Measurements from ENCODE around the gene CNTN6.

CNTN6 gene

DNA sequence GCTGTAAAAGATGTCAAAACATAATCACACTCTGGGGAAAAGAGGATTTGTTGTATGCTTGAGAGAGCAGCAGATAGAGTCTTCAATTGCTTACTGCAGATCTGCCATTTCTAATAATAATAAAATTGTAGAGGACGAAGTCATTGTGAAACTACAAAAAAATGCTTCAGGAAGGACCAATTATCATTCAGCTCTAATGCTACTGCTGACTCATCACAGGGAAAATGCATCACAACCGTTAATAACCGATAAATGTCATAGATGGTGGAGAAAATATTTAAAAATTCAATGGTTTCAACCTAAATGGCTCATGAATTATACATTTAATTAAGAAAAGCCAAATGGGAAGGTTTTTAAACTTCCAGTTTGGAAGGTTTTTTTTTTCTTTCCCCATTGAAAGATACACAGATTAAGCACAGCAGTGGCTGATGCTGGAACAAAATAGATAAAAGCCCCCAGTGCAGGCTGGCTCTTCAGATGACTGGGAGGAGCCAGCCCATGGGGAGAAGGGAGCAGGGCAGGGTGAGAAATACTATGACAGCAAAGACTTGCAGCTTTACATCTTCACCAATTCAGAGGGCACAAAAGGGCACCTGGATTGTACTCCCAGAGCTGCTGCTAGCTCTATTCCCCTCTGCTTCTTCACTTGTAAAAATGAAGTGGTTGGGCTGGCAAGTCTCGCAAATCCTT, 196.1 kb downstream of the CNTN6 start:
- no peaks in the 10 kb centered on the region for H3K4me1 Mint-ChIP-seq
- H3K27me3 Mint-ChIP-seq: peaks cover 13% of the 10 kb centered on the region
- no peaks in the 10 kb centered on the region for H3K36me3 Mint-ChIP-seq
- H3K27ac Mint-ChIP-seq: no peak overlapping the region
- no peak for ATAC-seq
- H3K9me3 Mint-ChIP-seq: no peaks in the 10 kb centered on the region
- H3K4me3 Mint-ChIP-seq: no peak overlapping the region

DNA sequence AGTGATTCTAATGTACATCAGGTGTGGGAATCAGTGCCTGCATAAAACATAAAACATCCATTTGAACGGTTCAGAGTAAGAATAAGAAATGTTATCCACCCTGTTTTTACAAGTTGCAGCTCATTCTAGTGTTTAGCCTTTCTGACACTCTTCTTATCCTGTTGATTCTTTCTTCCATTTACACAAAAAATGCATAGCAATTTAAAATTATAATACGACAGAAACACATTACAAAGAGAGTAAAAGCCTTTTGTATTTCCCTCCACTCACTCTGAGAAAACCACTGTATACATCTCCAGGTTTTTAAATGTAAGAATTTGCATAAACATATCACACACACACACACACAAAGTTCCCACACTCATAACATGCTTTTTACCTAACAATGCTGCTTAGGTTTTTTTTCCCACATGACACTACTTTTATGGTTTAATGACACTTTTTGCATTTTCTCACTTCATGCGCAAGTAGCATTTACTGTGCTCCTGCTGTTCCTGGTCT, 199.8 kb downstream of the CNTN6 start:
- no peak for ATAC-seq
- H3K27ac Mint-ChIP-seq: no peak overlapping the region
- H3K36me3 Mint-ChIP-seq: no peaks in the 10 kb centered on the region

DNA sequence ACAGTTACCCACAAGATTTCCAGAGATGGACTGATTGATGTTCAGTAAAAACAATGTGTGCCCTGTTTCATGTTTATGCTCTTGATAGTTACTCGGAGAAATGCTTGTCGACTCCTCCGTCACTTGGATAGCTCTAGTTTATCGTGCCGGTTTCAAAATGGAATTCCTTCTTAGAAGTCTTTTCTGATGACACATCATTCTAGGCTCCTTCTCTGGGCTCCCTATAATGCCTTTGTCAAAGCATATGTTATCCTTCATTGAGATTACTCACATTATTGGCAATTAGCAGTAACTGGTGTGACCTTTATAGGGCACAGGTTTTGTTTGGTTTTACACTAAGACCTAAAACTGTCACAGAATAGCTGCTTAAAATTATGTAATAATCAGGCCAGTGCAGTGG, 201.8 kb downstream of the CNTN6 start:
- Mint-ChIP-seq H3K27ac (no peak overlapping the region), H3K27me3 (peaks cover 14% of the 10 kb centered on the region), H3K9me3 (no peaks in the 10 kb centered on the region), H3K36me3 (no peaks in the 10 kb centered on the region), H3K4me3 (no peak overlapping the region), H3K4me1 (no peaks in the 10 kb centered on the region)
- no peak for ATAC-seq

More for the DNA sequence above, 199.8 kb downstream of the CNTN6 start:
- no peaks in the 10 kb centered on the region for H3K4me1 Mint-ChIP-seq
- peaks cover 14% of the 10 kb centered on the region for H3K27me3 Mint-ChIP-seq
- no peak overlapping the region for H3K4me3 Mint-ChIP-seq
- no peaks in the 10 kb centered on the region for H3K9me3 Mint-ChIP-seq

DNA sequence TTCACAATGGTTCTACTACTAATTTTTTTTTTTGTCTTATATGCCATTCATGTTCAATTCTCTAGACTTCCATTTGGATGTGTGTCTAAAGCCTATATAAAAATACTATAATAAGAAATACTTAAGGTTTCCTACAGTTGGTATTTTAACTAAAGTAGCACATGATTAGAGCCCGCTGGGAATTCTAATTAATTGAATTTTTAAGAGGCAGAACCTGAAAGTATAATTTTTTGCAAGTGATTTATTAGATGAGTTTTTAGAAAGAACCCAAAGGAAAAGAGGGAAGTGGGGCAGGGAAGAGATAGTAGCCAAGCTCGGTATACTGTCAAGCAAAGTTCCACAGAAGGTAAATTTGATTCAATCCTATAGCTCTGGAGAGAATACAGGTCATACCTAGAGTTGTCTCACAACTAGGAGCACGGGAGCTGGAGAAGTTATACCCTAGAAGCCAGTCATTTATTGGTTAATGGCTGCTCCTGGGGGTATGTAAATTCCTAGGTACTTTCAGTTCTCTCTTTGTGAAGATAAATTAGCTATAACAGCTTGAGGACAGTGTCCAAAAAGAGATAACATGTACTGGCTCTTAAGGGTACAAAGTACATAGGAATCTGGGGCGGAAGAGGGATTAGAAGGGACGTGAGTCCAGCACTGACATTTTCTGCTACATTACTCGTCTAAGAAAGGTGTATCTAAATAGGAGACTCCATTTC, 225.6 kb downstream of the CNTN6 start:
- peak; percentile 34 for ATAC-seq
- Mint-ChIP-seq H3K4me3 (no peak overlapping the region), H3K36me3 (no peaks in the 10 kb centered on the region), H3K27ac (no peak overlapping the region), H3K9me3 (peaks cover 4% of the 10 kb centered on the region), H3K27me3 (no peaks in the 10 kb centered on the region), H3K4me1 (peaks cover 17% of the 10 kb centered on the region)

DNA sequence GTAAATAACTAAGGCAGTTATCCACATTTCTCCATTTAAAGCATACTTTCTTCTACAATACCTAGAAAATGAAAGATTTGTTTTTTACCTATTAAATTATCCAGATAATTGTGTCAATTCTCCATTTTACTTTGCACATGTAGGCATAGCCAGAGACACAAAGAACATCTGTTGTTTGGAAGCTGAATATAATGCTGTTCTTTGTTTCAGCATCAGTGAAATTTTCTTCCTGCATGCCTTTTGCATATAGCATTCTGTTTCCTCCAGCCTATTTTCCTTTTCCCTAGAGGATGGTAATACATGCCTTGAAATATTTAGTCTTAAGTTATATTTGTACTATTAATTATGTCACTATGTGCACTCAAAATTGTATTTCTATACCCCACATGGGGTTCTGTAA, 233.7 kb downstream of the CNTN6 start:
- no peaks in the 10 kb centered on the region for H3K27me3 Mint-ChIP-seq
- no peak overlapping the region for H3K4me3 Mint-ChIP-seq
- no peak for ATAC-seq
- H3K36me3 Mint-ChIP-seq: no peaks in the 10 kb centered on the region
- H3K27ac Mint-ChIP-seq: no peak overlapping the region
- no peaks in the 10 kb centered on the region for H3K4me1 Mint-ChIP-seq
- H3K9me3 Mint-ChIP-seq: no peaks in the 10 kb centered on the region

DNA sequence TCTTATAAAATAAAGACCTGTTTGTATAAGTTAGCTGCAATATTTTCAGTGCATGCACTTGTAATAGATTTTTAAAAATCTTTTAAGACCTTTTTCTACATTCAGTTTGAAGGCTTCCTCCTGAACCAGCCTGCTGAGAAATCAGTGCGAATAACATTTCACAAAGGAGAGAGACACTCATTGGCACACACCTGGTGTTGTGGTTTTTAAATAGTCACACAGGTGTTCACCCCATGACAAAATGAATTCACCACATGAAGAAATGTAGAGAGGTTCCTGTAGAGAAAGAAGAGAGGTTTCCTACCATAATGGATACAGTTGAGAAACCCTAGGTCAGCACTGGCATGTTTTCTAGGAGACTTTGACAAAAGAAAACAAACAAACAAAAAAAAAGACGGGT, 237.3 kb downstream of the CNTN6 start:
- H3K36me3 Mint-ChIP-seq: no peaks in the 10 kb centered on the region
- H3K27me3 Mint-ChIP-seq: no peaks in the 10 kb centered on the region
- H3K4me1 Mint-ChIP-seq: peaks cover 6% of the 10 kb centered on the region
- no peak overlapping the region for H3K4me3 Mint-ChIP-seq
- H3K9me3 Mint-ChIP-seq: no peaks in the 10 kb centered on the region
- no peak overlapping the region for H3K27ac Mint-ChIP-seq
- no peak for ATAC-seq

DNA sequence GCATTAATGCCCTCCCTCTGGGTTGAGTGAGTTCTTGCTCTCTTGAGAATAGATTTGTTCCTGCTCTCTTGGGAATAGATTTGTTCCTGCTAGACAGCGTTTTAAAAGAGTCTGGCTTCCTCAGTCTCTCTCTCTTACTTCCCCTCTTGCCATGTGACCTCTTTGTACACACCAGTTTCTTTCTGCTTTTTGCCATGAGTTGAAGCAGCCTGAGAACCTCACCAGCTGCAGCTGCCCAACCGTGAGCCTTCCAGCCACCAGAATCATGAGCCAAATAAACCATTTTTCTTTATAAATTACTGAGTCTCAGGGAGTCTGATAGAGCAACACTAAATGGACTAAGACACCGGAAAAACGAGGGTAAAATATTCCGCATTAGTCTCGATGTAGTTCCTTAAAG, 253.6 kb downstream of the CNTN6 start:
- ATAC-seq: no peak
- Mint-ChIP-seq H3K4me3 (no peak overlapping the region), H3K4me1 (peaks cover 6% of the 10 kb centered on the region), H3K27ac (no peak overlapping the region), H3K27me3 (no peaks in the 10 kb centered on the region), H3K36me3 (no peaks in the 10 kb centered on the region), H3K9me3 (no peaks in the 10 kb centered on the region)

DNA sequence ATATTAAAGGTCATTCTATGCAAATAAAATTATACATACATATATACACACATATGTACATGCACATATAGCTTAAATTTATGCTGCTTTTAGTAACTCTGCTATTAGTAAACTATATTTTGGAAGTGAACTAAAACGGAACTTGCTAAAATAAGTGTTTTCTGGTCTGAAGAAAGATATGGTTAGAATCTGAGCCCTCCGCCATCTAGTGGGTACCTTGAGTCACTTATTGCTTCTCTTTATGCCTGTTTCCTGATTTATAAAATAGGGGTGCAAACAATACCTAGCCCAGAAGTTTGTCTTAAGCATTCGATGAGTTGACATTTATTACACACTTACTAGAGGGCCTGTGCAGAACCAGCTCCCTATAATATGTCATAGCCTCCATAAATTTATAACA, 255.7 kb downstream of the CNTN6 start:
- no peaks in the 10 kb centered on the region for H3K27me3 Mint-ChIP-seq
- no peak for ATAC-seq
- no peaks in the 10 kb centered on the region for H3K9me3 Mint-ChIP-seq
- H3K27ac Mint-ChIP-seq: no peak overlapping the region
- no peaks in the 10 kb centered on the region for H3K36me3 Mint-ChIP-seq
- peaks cover 6% of the 10 kb centered on the region for H3K4me1 Mint-ChIP-seq
- H3K4me3 Mint-ChIP-seq: no peak overlapping the region

DNA sequence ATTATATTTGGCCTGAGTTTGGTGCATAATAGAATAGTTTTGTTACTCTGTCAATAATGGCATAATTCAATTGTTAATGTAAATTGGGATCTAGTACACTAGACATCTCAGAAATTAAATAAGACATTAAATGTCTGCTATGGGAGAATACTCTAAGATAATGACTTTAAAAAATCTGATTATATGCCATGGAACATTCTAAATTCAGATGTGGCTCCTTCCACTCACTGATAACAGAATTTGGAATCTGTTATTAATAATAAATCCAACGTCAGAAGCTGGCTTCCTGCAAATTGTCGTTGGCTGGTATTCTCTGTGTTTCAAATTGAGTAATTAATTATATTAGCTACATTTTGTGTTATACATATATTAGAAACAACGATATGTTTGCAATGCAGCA, 258.1 kb downstream of the CNTN6 start:
- H3K27ac Mint-ChIP-seq: no peak overlapping the region
- H3K4me1 Mint-ChIP-seq: peaks cover 6% of the 10 kb centered on the region
- no peaks in the 10 kb centered on the region for H3K9me3 Mint-ChIP-seq
- no peaks in the 10 kb centered on the region for H3K27me3 Mint-ChIP-seq
- no peak overlapping the region for H3K4me3 Mint-ChIP-seq
- ATAC-seq: no peak
- H3K36me3 Mint-ChIP-seq: no peaks in the 10 kb centered on the region

DNA sequence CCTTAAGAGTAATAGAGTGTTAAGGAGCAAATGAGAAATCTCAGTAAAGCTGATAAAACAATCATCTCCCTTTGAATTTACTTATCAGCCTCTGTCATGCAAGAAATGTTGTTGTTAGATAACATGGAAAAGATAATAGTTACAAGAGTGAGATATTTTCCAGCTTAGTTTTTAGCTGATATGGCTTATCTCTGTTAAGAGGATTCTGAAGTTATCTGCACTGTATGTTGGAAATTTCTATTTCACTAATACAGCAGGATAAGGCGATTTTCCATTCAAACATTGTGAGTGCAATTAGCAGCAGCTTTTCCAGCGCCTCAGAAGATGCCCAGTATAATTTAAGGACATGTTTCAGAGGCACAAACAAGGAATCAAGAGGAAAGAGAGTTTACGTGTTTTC, 262.9 kb downstream of the CNTN6 start:
- H3K4me1 Mint-ChIP-seq: no peaks in the 10 kb centered on the region
- ATAC-seq: no peak

DNA sequence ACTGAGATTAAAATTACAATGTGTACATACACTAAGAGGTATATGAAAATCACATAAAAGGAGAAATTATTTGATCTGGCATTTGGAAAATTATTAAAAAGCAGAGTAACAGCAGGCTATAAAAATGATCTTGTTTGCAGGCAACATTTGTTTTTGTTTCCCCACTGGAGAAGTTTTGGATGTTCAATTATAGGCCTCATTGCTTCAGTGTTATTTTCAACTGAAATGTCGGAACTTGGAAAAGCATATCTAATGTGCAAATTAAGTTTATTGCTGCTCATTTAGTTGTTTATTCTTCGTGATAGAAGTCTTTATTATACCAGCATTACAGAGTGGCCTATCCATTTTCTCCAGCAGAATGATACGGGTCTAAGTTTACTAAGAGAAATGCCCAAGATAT, 263.3 kb downstream of the CNTN6 start:
- no peak for ATAC-seq
- Mint-ChIP-seq H3K36me3 (no peaks in the 10 kb centered on the region), H3K9me3 (no peaks in the 10 kb centered on the region), H3K4me3 (no peak overlapping the region), H3K4me1 (no peaks in the 10 kb centered on the region), H3K27me3 (peaks cover 10% of the 10 kb centered on the region), H3K27ac (no peak overlapping the region)

More for the DNA sequence above, 262.9 kb downstream of the CNTN6 start:
- H3K36me3 Mint-ChIP-seq: no peaks in the 10 kb centered on the region
- no peak overlapping the region for H3K4me3 Mint-ChIP-seq
- peaks cover 5% of the 10 kb centered on the region for H3K27me3 Mint-ChIP-seq
- no peaks in the 10 kb centered on the region for H3K9me3 Mint-ChIP-seq
- H3K27ac Mint-ChIP-seq: no peak overlapping the region

DNA sequence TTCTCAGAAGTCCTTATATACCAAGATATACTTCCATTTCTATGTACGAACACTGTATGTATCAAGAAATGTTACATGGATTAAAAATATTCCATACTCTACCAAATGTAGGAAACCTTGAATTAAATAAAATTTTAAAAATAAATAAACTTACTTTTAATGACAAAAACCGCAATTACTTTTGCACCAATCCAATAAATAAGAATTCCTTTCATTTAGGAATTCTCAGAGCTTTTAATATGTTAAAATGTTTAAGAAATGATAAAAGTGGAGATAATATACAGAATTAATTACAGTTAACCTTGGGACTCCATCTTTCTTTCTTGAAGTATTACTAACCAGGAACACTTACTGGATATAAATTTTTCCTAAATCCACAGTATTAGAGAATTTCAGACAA, 272.7 kb downstream of the CNTN6 start:
- Mint-ChIP-seq H3K36me3 (no peaks in the 10 kb centered on the region), H3K4me1 (no peaks in the 10 kb centered on the region), H3K9me3 (no peaks in the 10 kb centered on the region), H3K4me3 (no peak overlapping the region), H3K27ac (no peak overlapping the region), H3K27me3 (peaks cover 9% of the 10 kb centered on the region)
- ATAC-seq: no peak

DNA sequence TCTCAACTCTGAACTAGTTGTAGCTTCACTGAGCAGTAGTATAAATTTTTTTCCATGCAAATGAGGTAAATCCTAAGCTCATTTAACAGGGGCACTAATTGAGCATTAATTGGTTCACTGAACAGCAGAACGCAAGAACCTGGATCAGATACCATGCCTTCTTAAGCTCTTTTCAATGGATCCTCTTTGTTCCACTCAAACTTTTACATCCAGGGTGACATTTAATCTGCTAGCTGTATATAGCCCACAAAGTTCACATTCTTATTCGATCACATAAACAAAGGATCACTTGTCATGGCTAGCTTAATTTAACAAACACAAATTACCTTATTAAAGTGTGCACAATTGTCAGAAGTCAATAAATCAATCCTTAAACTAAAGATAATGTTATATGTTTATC, 281.6 kb downstream of the CNTN6 start:
- no peak for ATAC-seq
- H3K36me3 Mint-ChIP-seq: no peaks in the 10 kb centered on the region
- no peaks in the 10 kb centered on the region for H3K4me1 Mint-ChIP-seq
- no peak overlapping the region for H3K27ac Mint-ChIP-seq
- no peaks in the 10 kb centered on the region for H3K9me3 Mint-ChIP-seq
- no peak overlapping the region for H3K4me3 Mint-ChIP-seq
- H3K27me3 Mint-ChIP-seq: no peaks in the 10 kb centered on the region

DNA sequence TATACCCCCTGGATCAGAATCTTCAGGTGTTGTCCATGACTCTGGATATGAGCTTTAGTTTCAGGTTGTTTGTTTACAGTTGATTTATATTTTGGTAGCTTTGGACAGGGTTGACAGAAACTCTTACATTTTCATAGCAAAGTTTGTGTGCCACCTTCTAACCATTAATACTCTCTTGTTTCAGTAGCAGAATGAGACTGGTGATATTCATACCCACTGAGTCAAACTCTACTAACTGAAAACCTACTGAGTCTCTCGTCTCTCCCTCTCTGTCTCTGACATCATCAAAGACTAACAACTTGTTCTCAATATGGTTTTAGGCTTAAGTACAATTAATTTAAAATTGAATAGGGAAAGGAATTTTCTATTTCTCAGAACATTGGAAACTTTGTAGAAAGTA, 282.3 kb downstream of the CNTN6 start:
- no peak for ATAC-seq
- Mint-ChIP-seq H3K9me3 (no peaks in the 10 kb centered on the region), H3K27me3 (no peaks in the 10 kb centered on the region), H3K36me3 (no peaks in the 10 kb centered on the region), H3K4me3 (no peak overlapping the region), H3K27ac (no peak overlapping the region), H3K4me1 (no peaks in the 10 kb centered on the region)

DNA sequence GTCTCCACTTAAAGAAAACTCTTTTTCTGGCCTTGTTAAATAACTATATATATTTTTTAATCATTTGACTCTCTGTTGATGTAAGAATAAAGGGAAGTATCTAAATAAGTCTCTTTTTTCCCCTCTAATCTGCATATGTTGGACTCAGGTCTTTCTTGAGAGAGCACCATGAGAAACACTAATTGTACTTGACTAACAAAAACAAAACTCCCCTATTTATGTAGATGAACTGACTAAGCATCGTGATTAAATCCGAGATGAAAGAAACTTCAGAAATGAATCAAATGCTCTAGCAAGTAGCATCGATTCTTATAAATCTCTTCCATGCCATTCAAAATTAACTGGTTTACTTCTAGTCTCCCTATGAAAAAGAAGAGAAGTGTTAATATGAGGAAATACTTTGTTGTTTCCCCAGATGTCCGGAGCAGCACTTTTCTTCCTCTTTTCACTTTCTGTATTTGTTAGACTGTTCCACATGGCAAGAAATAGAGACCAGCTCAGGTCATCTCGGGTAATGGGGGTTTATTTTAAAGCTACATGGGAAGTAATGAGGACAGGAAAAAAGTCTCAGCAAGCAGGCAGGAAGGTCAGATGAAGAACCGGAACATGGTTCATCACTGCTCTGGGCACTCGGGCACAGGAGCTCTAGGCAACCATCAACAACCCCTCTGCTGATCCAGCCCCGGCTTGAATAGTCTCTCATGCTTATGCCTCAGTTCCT, 288.3 kb downstream of the CNTN6 start:
- H3K9me3 Mint-ChIP-seq: no peaks in the 10 kb centered on the region
- ATAC-seq: peak; percentile 92
- peaks cover 12% of the 10 kb centered on the region for H3K4me1 Mint-ChIP-seq
- peak overlapping the region; percentile 59 for H3K4me3 Mint-ChIP-seq
- H3K27me3 Mint-ChIP-seq: no peaks in the 10 kb centered on the region
- H3K36me3 Mint-ChIP-seq: no peaks in the 10 kb centered on the region
- peak overlapping the region; percentile 79 for H3K27ac Mint-ChIP-seq

DNA sequence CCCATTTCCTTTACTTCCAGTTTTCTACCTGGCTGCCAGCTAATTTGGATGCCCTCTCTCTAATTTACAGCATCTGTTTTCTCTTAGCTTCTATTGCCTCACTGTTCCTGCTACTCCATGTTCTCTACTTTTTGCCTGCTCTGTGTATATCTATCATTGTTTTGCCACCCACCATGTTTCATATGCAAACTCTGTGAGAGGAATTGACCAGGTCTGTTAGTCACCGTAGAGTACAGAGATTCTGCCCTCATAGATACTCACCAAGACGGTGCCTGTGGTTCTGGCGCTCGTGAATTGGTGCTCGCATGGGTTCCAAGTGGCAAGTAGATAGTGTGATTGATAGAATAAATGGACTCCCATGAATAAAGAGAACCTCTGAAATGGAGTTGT, 288.8 kb downstream of the CNTN6 start:
- Mint-ChIP-seq H3K27ac (peak overlapping the region; percentile 79), H3K4me1 (peaks cover 12% of the 10 kb centered on the region), H3K4me3 (peak overlapping the region; percentile 59), H3K27me3 (no peaks in the 10 kb centered on the region), H3K9me3 (no peaks in the 10 kb centered on the region), H3K36me3 (no peaks in the 10 kb centered on the region)
- ATAC-seq: peak; percentile 70
